Stimulated activated CD4-positive, alpha-beta T cell treated with anti-CD3 and anti-CD28 coated beads, Interleukin-1b, Interleukin-23, amount 100 ng/mL, for 1 hour (primary cell): ENCODE results near the gene MPP2.
"Not testable (repeated sequence)": the region's sequence is repeated elsewhere in the genome, so short reads cannot be mapped to it uniquely, and the experiment has no call there.

Source experiments
- DNase-seq, 2 donors: peaks; one replicate each; pipeline ENCODE4 v3.0.0-alpha.2; 2020; ENCODE audit warnings: low read depth in 2 of 2

Gene MPP2

DNA sequence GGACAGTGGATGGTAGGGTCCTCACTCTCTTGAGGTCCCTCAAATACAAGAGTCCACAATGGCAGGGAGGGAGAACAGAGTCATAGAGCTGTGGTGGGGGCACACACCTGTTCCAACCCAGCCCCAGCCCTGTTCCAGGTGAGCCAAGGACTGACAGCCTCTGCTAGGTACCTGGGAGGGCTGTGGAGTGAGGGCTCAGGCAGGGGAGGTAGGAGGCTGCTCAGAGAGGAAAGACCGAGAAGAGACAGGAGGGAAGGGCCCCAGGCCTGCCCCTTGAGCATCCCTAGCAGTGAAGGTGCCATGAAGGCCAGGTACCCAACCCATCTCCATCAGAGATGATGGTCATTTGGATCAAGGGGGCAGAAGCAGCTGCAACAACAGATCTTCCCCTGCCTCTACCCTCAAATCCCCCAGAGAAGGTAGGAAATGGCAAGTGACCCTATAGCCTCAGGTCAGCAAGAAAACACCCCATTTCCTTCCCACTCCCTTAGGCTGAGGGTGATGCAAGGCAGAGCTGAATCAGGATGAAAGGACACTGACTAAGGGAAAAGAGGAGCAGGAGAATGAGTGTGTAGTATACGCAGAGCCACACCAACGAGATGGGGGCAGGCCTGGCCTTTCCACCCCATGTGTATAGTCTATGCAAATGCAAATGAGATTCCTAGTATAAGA lies 31.7 kb downstream of the MPP2 start:
- no peak for DNase-seq

DNA sequence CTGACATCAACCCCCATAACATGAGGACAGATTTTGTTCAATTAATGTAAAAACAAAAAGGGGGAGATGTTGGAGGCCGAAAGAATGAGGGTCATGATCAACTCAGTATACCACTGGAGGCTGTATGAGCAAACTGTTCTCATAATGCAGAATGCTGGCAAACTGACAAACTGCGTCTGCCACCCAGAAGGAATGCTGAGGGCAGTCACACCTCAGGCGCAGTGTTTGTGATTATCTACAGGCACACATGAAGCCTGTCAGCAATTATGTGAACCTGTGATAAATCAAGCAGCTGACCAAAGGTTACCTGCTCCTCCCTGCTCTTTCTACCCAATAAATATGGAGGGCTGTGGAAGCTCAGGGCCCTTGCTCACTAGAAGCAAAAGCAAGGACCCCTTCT lies 33.0 kb downstream of the MPP2 start:
- no peak for DNase-seq

DNA sequence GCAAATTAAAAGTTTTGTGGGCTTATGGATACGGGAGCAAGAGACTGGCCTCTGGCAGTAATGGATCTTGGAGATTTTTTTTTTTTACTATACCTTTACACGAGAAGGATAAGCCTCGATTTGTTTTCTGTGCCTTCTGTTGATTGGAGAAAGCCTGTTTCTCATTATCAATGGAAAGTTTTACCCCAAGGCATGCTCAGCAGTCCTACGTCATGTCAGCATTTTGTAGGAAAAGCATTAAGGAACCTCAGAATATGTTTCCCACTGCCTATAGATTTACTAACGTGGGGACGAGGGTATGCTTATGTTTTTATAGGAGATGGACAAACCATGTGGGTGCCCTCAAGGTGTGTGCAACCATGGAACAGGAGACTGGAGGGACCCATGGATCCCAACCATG lies 33.5 kb downstream of the MPP2 start:
- DNase-seq, result no peak

DNA sequence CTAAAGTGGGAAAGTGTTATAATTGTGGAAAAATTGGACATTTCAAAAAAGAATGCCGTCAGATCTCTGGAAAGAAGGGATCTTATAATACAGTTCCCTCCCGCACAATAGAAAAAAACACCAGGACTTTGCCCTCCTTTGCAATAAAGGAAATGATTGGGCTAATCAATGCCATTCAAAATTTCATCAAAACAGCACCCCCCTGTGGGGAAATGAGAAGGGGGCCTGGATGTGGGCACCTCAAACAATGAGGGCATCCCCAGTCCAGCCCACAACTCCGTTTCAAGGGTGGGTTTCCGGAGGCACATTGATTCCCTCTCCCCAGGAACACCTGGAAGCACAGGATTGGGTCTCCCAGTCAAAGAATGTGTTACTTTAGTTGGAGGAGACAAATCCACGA lies 34.2 kb downstream of the MPP2 start:
- no peak for DNase-seq

- DNase-seq, result no peak
Measured at GRCh38 chr17:43871946-43872690, 35.2 kb downstream of the MPP2 start.

DNA sequence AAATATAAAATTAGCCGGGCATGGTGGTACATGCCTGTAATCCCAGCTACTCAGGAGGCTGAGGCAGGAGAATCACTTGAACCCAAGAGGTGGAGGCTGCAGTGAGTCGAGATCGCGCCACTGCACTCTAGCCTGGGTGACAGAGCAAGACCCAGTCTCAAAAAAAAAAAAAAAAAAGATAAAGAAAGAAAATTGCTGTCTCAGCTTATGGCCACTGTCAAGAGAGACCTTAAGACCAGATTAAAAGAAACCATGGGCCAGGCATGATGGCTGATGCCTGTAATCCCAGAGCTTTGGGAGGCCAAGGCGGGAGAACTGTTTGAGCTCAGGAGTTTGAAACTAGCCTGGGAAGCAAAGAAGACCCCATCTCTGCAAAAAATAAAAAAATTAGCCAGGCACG lies 38.3 kb downstream of the MPP2 start:
- DNase-seq, result not testable (repeated sequence)

DNA sequence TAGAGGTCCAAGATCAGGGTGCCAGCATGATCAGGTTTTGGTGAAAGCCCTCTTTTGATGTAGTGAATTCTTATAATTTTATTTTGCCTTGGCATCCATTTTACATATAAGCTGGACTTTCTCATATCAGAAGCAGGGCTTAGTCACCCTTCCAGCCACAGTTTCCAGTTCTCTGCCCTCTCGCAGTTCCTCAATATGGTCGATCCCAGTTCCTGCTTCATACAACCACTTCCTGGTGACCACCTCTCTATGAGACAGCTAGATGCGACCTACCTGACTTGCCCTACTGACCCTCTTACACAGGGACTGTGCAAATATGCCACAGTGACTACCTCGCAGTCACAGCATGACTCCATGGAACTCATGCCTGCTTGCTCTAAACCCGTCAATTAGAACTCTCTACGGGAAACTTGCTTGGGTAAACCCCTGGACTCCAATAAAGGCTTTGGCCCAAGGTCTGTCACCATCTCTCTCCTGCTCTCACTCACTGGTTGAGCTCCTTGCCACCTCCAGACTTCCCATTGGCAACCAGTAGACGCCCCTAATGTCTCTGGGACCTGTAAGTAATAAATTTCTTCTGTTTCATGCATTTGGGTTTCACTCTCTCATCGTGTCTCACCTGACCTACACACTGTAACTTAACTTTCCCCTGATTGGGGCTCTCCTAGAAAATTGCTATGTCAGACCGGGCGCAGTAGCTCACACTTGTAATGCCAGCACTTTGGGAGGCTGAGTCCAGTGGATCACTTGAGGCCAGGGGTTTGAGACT lies 38.9 kb downstream of the MPP2 start:
- DNase-seq, result no peak

DNA sequence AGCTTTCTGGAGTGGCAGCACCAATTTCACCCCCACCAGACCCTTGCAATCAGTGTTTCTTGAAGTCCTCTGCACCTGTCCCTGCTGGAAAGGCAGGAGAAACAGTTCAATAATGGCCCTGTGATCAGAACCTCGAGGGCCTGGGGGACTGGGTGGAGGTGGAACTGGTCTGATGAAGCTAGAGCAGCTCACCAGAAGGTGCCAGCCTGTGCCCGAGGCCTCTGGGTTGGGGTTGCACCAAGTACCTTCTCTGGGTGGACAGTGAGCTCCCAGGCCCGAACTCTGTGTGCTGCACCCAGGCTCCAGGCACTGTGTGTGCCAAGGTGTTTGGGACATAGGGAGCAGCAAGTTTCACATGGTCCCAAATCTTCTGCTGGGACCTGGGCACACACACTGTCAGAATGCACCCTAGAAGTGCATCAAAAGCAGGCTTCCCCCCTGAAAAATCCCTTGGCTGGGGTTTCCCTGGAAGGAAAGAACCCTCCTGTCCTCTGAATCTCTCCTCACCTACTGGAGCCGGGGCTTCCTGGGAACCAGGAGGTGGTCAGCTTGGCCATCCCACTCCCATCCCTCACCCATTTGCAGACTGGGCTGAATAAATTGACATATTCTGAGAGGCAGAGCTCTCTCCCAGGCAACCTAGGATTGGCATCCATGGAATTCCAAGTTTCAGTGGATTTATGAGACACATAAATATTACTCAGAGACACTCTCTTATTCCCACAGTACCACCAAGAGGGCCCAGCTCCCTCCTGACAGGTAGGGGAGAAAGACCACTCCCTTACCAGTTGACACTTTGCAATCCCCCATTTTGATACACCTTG lies 43.0 kb downstream of the MPP2 start:
- no peak for DNase-seq

GRCh38 chr17:43861960-43862359 lies 45.4 kb downstream of the MPP2 start:
- DNase-seq, result no peak

- no peak for DNase-seq
Measured at GRCh38 chr17:43860927-43861622, 46.3 kb downstream of the MPP2 start.

GRCh38 chr17:43860077-43860725 lies 47.1 kb downstream of the MPP2 start:
- DNase-seq, result no peak

GRCh38 chr17:43857957-43858600 lies 49.3 kb downstream of the MPP2 start:
- no peak for DNase-seq

DNA sequence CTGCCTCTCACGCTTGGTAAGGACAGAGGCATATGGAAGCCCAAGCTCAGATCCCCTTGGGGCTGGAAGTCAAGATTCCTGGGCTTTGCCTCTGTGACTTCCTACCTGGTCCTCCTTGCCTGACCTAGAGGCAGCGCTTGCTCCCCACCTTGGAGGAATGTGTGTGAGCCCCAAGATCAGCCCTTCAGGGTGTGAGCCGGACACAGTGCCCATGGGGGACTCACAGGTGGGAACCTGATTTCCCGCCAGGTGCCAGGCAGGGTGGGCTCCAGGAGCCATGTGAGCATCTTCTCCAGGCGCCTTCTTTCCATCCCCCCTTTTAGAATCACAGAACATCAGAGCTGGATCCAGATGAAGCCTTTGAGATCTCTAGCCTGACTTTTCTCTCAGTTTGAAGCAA lies 50.2 kb downstream of the MPP2 start:
- DNase-seq, result no peak

DNA sequence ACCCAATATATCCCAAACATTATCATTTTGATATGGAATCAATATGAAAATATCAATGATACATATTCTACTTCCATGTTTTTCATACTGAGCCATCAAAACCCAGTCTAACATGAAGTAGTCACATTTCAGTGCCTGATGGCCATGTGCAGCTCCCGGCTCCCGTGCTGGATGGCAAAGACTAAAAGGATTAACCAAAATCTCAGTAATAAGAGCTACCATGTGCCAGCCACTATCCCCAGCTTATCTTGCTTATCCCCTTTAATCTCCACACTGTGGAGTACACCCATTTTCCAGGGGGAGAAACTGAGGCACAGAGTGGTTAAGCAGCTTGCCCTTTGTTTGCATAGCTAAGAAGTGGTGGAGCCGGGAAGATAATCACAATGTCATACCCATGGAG lies 51.2 kb downstream of the MPP2 start:
- DNase-seq, result no peak

GRCh38 chr17:43855061-43855460 lies 52.3 kb downstream of the MPP2 start:
- DNase-seq, result no peak

- no peak for DNase-seq
Measured at GRCh38 chr17:43854498-43854897, 52.8 kb downstream of the MPP2 start.

- DNase-seq, result no peak
Measured at GRCh38 chr17:43853546-43853945, 53.8 kb downstream of the MPP2 start.

DNA sequence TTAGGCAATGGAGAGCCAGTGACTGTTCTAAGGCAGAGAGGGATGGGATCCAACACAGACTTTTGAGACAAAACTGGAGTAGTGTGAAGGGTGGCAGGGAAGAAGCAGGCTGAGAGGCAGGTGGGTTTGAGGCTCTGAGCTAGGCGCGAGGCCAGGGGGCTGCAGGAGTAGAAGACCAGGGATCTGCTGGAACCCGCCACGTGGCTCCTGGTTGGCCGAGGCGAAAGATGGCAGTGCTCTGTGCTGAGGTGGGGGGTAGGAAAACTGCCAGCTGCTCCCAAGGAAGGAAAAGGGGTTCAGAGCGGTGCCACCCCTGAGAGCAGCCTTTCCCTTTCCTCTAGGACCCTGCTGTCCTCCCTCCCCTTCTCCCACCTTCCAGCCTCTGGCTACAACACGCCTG lies 54.8 kb downstream of the MPP2 start:
- no peak for DNase-seq

DNA sequence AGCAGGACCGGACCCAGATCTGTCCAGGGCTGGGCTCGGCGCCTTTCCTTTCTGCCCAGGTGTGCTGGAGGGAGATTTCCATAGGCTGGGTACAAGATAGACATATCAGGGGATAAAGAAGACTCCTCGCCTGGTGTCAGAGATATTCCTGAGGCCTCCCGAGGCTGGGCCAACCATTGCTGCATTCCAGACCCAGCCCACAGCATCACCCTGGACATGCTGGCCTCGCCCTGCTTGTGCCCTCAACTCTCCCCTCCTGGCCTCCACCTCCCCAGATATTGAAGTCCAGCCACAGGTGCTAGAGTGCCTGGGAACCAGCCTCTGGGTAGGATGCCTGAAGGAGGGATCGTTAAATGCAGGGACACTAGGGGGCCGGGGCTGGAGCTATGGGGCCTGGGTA lies 58.2 kb downstream of the MPP2 start:
- no peak for DNase-seq

DNA sequence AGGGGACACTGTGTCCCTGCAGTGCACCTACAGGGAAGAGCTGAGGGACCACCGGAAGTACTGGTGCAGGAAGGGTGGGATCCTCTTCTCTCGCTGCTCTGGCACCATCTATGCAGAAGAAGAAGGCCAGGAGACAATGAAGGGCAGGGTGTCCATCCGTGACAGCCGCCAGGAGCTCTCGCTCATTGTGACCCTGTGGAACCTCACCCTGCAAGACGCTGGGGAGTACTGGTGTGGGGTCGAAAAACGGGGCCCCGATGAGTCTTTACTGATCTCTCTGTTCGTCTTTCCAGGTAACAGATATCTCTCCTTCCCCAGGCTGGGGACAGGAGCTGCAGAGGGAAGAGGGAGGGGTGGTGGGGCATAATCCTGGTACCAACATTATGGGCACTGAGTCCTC lies 58.7 kb downstream of the MPP2 start:
- DNase-seq, result no peak
